Neuronal stem cell (in vitro differentiated cells): ENCODE data around the gene OPN4.

Experiments used
- DNase-seq: peaks from one replicate; pipeline ENCODE4 v3.0.0-alpha.2; 2013; ENCODE audit warnings: low spot score
- H2AFZ ChIP-seq: one replicate; pipeline ENCODE4 v1.6.1; 2013; ENCODE audit warnings: mild to moderate bottlenecking, low read length, inconsistent platforms
- H2AK5ac ChIP-seq: 2 replicates; pipeline ENCODE4 v1.6.1; 2013; ENCODE audit warnings: low read depth, mild to moderate bottlenecking, inconsistent platforms, low read length, moderate library complexity, mixed read lengths
- H2BK120ac ChIP-seq: 2 replicates; pipeline ENCODE4 v1.6.1; 2013; ENCODE audit warnings: low read depth, mild to moderate bottlenecking, inconsistent platforms, low read length, moderate library complexity, mixed read lengths
- H2BK12ac ChIP-seq: one replicate; pipeline ENCODE4 v1.6.1; 2013; ENCODE audit warnings: low read length, inconsistent platforms
- H2BK15ac ChIP-seq: 2 replicates; pipeline ENCODE4 v1.6.1; 2013; ENCODE audit warnings: mild to moderate bottlenecking, low read length, inconsistent platforms, mixed read lengths
- H2BK5ac ChIP-seq: one replicate; pipeline ENCODE4 v1.6.1; 2013; ENCODE audit warnings: inconsistent platforms, mild to moderate bottlenecking, low read length, moderate library complexity
- H3K14ac ChIP-seq: one replicate; pipeline ENCODE4 v1.6.1; 2013; ENCODE audit warnings: low read length, inconsistent platforms
- H3K18ac ChIP-seq: 2 replicates; pipeline ENCODE4 v1.6.1; 2013; ENCODE audit warnings: low read length, inconsistent platforms
- H3K23ac ChIP-seq: 2 replicates; pipeline ENCODE4 v1.6.1; 2013; ENCODE audit warnings: low read depth, mild to moderate bottlenecking, mixed read lengths, low read length, inconsistent platforms; ENCODE audit not compliant: poor library complexity
- H3K27ac ChIP-seq: replicated peaks from 3 replicates; pipeline ENCODE4 v1.5.1; 2013; ENCODE audit warnings: low read length, inconsistent platforms
- H3K27me3 ChIP-seq, 3 experiments: 2 replicates each; pipeline ENCODE4 v1.6.1; 2013; ENCODE audit warnings: low read length in 3 of 3, mild to moderate bottlenecking in 2 of 3, inconsistent platforms in 1 of 3, low read depth in 1 of 3, mixed read lengths in 1 of 3, moderate library complexity in 1 of 3; ENCODE audit not compliant: control insufficient read depth in 3 of 3, insufficient read depth in 3 of 3
- H3K36me3 ChIP-seq, 2 donors: replicated peaks in 1 of 2; 2 replicates each; pipeline ENCODE4 v1.6.1; 2013; ENCODE audit warnings: low read length in 2 of 2; ENCODE audit not compliant: control insufficient read depth in 2 of 2, insufficient read depth in 2 of 2
- H3K4ac ChIP-seq: 2 replicates; pipeline ENCODE4 v1.6.1; 2013; ENCODE audit warnings: inconsistent platforms, mild to moderate bottlenecking, low read length, moderate library complexity
- H3K4me1 ChIP-seq, 2 donors: 1 replicate in 1 of 2; 2 replicates in 1 of 2; pipeline ENCODE4 v1.6.1; 2013; ENCODE audit warnings: low read length in 2 of 2, low read depth in 1 of 2; ENCODE audit not compliant: control insufficient read depth in 2 of 2, insufficient read depth in 1 of 2
- H3K4me2 ChIP-seq: one replicate; pipeline ENCODE4 v1.6.1; 2013; ENCODE audit warnings: mild to moderate bottlenecking, low read length, inconsistent platforms; ENCODE audit not compliant: insufficient read depth, poor library complexity, severe bottlenecking
- H3K4me3 ChIP-seq, 2 donors: 2 replicates each; pipeline ENCODE4 v1.5.1; 2013; ENCODE audit warnings: low read length in 2 of 2, mild to moderate bottlenecking in 2 of 2, inconsistent platforms in 1 of 2, moderate library complexity in 1 of 2
- H3K79me1 ChIP-seq: one replicate; pipeline ENCODE4 v1.6.1; 2013; ENCODE audit warnings: low read depth, mild to moderate bottlenecking, inconsistent platforms, low read length, moderate library complexity
- H3K9ac ChIP-seq: one replicate; pipeline ENCODE4 v1.6.1; 2013; ENCODE audit warnings: mild to moderate bottlenecking, low read depth, low read length, inconsistent platforms; ENCODE audit not compliant: poor library complexity
- H3K9me3 ChIP-seq, 2 donors: replicated peaks in 1 of 2; 2 replicates each; pipeline versions ENCODE3 to v1.6.1; 2013; ENCODE audit warnings: low read length in 2 of 2, mild to moderate bottlenecking in 2 of 2, inconsistent platforms in 1 of 2, low read depth in 1 of 2, mixed read lengths in 1 of 2, moderate library complexity in 1 of 2; ENCODE audit not compliant: control insufficient read depth in 2 of 2, insufficient read depth in 1 of 2
- H4K8ac ChIP-seq: one replicate; pipeline ENCODE4 v1.6.1; 2013; ENCODE audit warnings: low read depth, mild to moderate bottlenecking, inconsistent platforms, low read length, moderate library complexity
- H4K91ac ChIP-seq: one replicate; pipeline ENCODE4 v1.6.1; 2013; ENCODE audit warnings: low read length, low read depth, mild to moderate bottlenecking, inconsistent platforms; ENCODE audit not compliant: poor library complexity
- WGBS, 2 donors: extraction: QIAGEN DNeasy Blood & Tissue Kit; methylation state at CpG; one replicate each; pipeline ENCODE4 v1.1.7; 2013; ENCODE audit warnings: missing lambda C conversion rate in 2 of 2, mixed read lengths in 1 of 2; ENCODE audit not compliant: insufficient read length in 2 of 2, insufficient replicate concordance in 1 of 2; ENCODE audit errors: extremely low coverage in 2 of 2; 5-methylcytosine and 5-hydroxymethylcytosine counted together

The OPN4 gene

GRCh38 chr10:86693721-86694369, 39.5 kb downstream of the OPN4 start:
- Histone ChIP-seq H4K8ac (no peak overlapping the region), H2AFZ (peak overlapping the region; percentile 26), H3K18ac (no peak overlapping the region), H3K79me1 (no peaks in the 10 kb centered on the region), H3K9me3 (no peaks in the 10 kb centered on the region), H3K14ac (no peak overlapping the region), H4K91ac (no peak overlapping the region), H2BK5ac (no peak overlapping the region), H3K4me1 (peaks cover 3 to 5% of the 10 kb centered on the region in 2 donors), H2BK12ac (no peak overlapping the region), H3K27ac (no peak overlapping the region), H3K4me2 (no peak overlapping the region), H3K36me3 (no peaks in the 10 kb centered on the region), H3K23ac (no peak overlapping the region), H2BK15ac (no peak overlapping the region), H3K27me3 (peaks cover 0 to 32% (median 0%) of the 10 kb centered on the region in 3 experiments), H3K4me3 (no peak overlapping the region), H2BK120ac (no peak overlapping the region), H2AK5ac (peak overlapping the region; percentile 15), H3K4ac (no peak overlapping the region), H3K9ac (no peak overlapping the region)
- WGBS, 2 donors: no CpG with 5 or more reads among the region's 10 CpGs
- no peak for DNase-seq

GRCh38 chr10:86698207-86698940, 44.0 kb downstream of the OPN4 start:
- no peak for DNase-seq
- no peak overlapping the region for H2BK120ac ChIP-seq
- no peak overlapping the region for H2BK12ac ChIP-seq
- H3K4me2 ChIP-seq: no peak overlapping the region
- no peak overlapping the region for H2BK15ac ChIP-seq
- H3K36me3 ChIP-seq: no peaks in the 10 kb centered on the region
- no CpG with 5 or more reads among the region's 9 CpGs for WGBS, 2 donors
- H3K23ac ChIP-seq: no peak overlapping the region
- peak overlapping the region; percentile 59 for H2AK5ac ChIP-seq
- no peak overlapping the region for H2AFZ ChIP-seq
- H3K14ac ChIP-seq: no peak overlapping the region
- H4K91ac ChIP-seq: no peak overlapping the region
- no peak overlapping the region for H2BK5ac ChIP-seq
- peaks cover 0 to 3% of the 10 kb centered on the region in 2 donors for H3K9me3 ChIP-seq
- H3K4ac ChIP-seq: no peak overlapping the region
- peaks cover 0 to 28% (median 0%) of the 10 kb centered on the region in 3 experiments for H3K27me3 ChIP-seq
- peak overlapping the region; percentile 57 for H3K9ac ChIP-seq
- H3K27ac ChIP-seq: no peak overlapping the region
- H3K79me1 ChIP-seq: no peaks in the 10 kb centered on the region
- H3K4me3 ChIP-seq: no peak overlapping the region
- H3K18ac ChIP-seq: peak overlapping the region; percentile 46
- no peak overlapping the region for H4K8ac ChIP-seq
- peaks cover 3% of the 10 kb centered on the region in 2 donors for H3K4me1 ChIP-seq

GRCh38 chr10:86699125-86699524, 44.8 kb downstream of the OPN4 start:
- peaks cover 0 to 26% (median 0%) of the 10 kb centered on the region in 3 experiments for H3K27me3 ChIP-seq
- H2BK5ac ChIP-seq: no peak overlapping the region
- no peak overlapping the region for H3K14ac ChIP-seq
- no peak overlapping the region for H2BK120ac ChIP-seq
- H3K9me3 ChIP-seq: peaks cover 0 to 3% of the 10 kb centered on the region in 2 donors
- H3K79me1 ChIP-seq: no peaks in the 10 kb centered on the region
- no peak overlapping the region for H4K91ac ChIP-seq
- whole genome bisulfite sequencing, 2 donors: no CpG with 5 or more reads among the region's 7 CpGs
- no peaks in the 10 kb centered on the region for H3K36me3 ChIP-seq
- H2BK12ac ChIP-seq: no peak overlapping the region
- no peak overlapping the region for H3K9ac ChIP-seq
- no peak overlapping the region for H3K4me2 ChIP-seq
- H3K4ac ChIP-seq: no peak overlapping the region
- no peaks in the 10 kb centered on the region for H3K4me1 ChIP-seq
- no peak overlapping the region for H4K8ac ChIP-seq
- no peak overlapping the region for H3K27ac ChIP-seq
- no peak overlapping the region for H2AFZ ChIP-seq
- no peak overlapping the region for H3K23ac ChIP-seq
- no peak for DNase-seq
- H2AK5ac ChIP-seq: peak overlapping the region; percentile 59
- no peak overlapping the region for H2BK15ac ChIP-seq
- H3K4me3 ChIP-seq: no peak overlapping the region
- no peak overlapping the region for H3K18ac ChIP-seq

- Histone ChIP-seq H4K8ac (no peak overlapping the region), H3K4ac (no peak overlapping the region), H2AK5ac (peak overlapping the region; percentile 10), H3K4me1 (no peaks in the 10 kb centered on the region), H3K27me3 (peaks cover 0 to 23% (median 0%) of the 10 kb centered on the region in 3 experiments), H3K4me2 (no peak overlapping the region), H4K91ac (no peak overlapping the region), H3K23ac (no peak overlapping the region), H3K36me3 (no peaks in the 10 kb centered on the region), H2BK5ac (no peak overlapping the region), H2AFZ (no peak overlapping the region), H2BK15ac (no peak overlapping the region), H3K79me1 (no peaks in the 10 kb centered on the region), H3K9me3 (peaks cover 0 to 3% of the 10 kb centered on the region in 2 donors), H3K4me3 (no peak overlapping the region), H2BK120ac (no peak overlapping the region), H3K27ac (no peak overlapping the region), H3K18ac (no peak overlapping the region), H3K14ac (no peak overlapping the region), H2BK12ac (no peak overlapping the region), H3K9ac (no peak overlapping the region)
- no CpG with 5 or more reads among the region's 8 CpGs for WGBS, 2 donors
- DNase-seq: no peak
Measured at GRCh38 chr10:86699541-86699940, 45.2 kb downstream of the OPN4 start.
